Measurements from ENCODE around the gene OR10K2. TPM values are rescaled to one million over a fixed set of nuclear protein-coding genes. Genes with fewer than 3 reads are reported as not detected.
"Not testable (repeated sequence)": the region's sequence is repeated elsewhere in the genome, so short reads cannot be mapped to it uniquely, and the experiment has no call there.

Gene OR10K2
- total RNA-seq, 4 donors from 2014 or later: not detected

GRCh38 chr1:158396646-158397045 lies 29.4 kb downstream of the OR10K2 start:
- no peak for DNase-seq (ENCODE audit: low spot score in 2 of 2)
- Histone ChIP-seq H3K27ac (no peak overlapping the region), H3K27me3 (no peaks in the 10 kb centered on the region), H3K36me3 (no peaks in the 10 kb centered on the region), H3K4me1 (no peaks in the 10 kb centered on the region), H3K4me3 (no peak overlapping the region), H3K9me3 (no peaks in the 10 kb centered on the region)
- TF ChIP-seq POLR2A (IDR thresholded peaks at IDR 0.05) (no peak), EP300 (IDR thresholded peaks at IDR 0.05) (no peak)
- 84% methylated on average over 3 of the region's 3 CpGs for WGBS

- Histone ChIP-seq H3K27me3 (no peaks in the 10 kb centered on the region), H3K36me3 (no peaks in the 10 kb centered on the region), H3K4me3 (no peak overlapping the region), H3K9me3 (no peaks in the 10 kb centered on the region), H3K4me1 (no peaks in the 10 kb centered on the region), H3K27ac (no peak overlapping the region)
- DNase-seq (ENCODE audit: low spot score in 2 of 2): no peak
- TF ChIP-seq POLR2A (IDR thresholded peaks at IDR 0.05) (no peak), POLR2AphosphoS5 (IDR thresholded peaks at IDR 0.05) (no peak), EP300 (IDR thresholded peaks at IDR 0.05) (no peak)
- TF ChIP-seq, protein P1, sequence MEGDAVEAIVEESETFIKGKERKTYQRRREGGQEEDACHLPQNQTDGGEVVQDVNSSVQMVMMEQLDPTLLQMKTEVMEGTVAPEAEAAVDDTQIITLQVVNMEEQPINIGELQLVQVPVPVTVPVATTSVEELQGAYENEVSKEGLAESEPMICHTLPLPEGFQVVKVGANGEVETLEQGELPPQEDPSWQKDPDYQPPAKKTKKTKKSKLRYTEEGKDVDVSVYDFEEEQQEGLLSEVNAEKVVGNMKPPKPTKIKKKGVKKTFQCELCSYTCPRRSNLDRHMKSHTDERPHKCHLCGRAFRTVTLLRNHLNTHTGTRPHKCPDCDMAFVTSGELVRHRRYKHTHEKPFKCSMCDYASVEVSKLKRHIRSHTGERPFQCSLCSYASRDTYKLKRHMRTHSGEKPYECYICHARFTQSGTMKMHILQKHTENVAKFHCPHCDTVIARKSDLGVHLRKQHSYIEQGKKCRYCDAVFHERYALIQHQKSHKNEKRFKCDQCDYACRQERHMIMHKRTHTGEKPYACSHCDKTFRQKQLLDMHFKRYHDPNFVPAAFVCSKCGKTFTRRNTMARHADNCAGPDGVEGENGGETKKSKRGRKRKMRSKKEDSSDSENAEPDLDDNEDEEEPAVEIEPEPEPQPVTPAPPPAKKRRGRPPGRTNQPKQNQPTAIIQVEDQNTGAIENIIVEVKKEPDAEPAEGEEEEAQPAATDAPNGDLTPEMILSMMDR (IDR thresholded peaks at IDR 0.05): no peak
- WGBS: 93% methylated on average over 5 of the region's 5 CpGs
Observed at GRCh38 chr1:158393476-158393875, 32.6 kb downstream of the OR10K2 start.

- DNase-seq (ENCODE audit: low spot score in 2 of 2): no peak
- Histone ChIP-seq H3K4me3 (no peak overlapping the region), H3K4me1 (no peaks in the 10 kb centered on the region), H3K27me3 (no peaks in the 10 kb centered on the region), H3K36me3 (no peaks in the 10 kb centered on the region), H3K27ac (no peak overlapping the region), H3K9me3 (no peaks in the 10 kb centered on the region)
- TF ChIP-seq EP300 (IDR thresholded peaks at IDR 0.05) (no peak), POLR2A (IDR thresholded peaks at IDR 0.05) (no peak), POLR2AphosphoS5 (IDR thresholded peaks at IDR 0.05) (no peak)
- TF ChIP-seq, protein P1 (IDR thresholded peaks at IDR 0.05): no peak
Observed at GRCh38 chr1:158391099-158391498, 34.9 kb downstream of the OR10K2 start.

- no peaks in the 10 kb centered on the region for H3K4me1 ChIP-seq
- TF ChIP-seq POLR2AphosphoS5 (IDR thresholded peaks at IDR 0.05): no peak
- no peak for TF ChIP-seq POLR2A (IDR thresholded peaks at IDR 0.05)
- TF ChIP-seq, protein P1 (IDR thresholded peaks at IDR 0.05): no peak
- no peak for TF ChIP-seq EP300 (IDR thresholded peaks at IDR 0.05)
- no peak overlapping the region for H3K4me3 ChIP-seq
- H3K9me3 ChIP-seq: no peaks in the 10 kb centered on the region
- H3K27me3 ChIP-seq: no peaks in the 10 kb centered on the region
- no peak for DNase-seq (ENCODE audit: low spot score in 2 of 2)
- no peak overlapping the region for H3K27ac ChIP-seq
- no peaks in the 10 kb centered on the region for H3K36me3 ChIP-seq
- 49% methylated on average over 1 of the region's 1 CpG for WGBS
Observed at GRCh38 chr1:158390331-158390730, 35.7 kb downstream of the OR10K2 start.

DNA sequence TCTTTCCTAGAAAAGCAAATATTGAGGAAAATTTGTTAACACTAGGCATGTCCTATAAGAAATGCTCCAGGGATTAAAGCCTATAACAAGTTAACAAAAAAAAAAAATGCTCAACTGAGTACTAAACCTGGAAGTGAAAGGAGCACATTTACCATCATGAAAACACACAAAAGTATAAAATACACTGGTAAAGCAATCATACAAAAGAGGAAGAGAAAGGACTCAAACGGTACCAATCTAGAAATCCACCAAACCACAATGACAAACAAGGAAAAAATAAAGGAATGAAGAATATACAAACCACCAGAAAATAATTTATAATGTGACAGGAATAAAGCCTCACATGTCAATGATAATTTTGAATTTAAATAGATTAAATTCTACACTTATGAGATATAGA lies 51.2 kb downstream of the OR10K2 start:
- Histone ChIP-seq H3K4me3 (no peak overlapping the region), H3K27ac (no peak overlapping the region), H3K4me1 (no peaks in the 10 kb centered on the region), H3K27me3 (no peaks in the 10 kb centered on the region), H3K9me3 (peaks cover 9% of the 10 kb centered on the region), H3K36me3 (no peaks in the 10 kb centered on the region)
- TF ChIP-seq POLR2A (IDR thresholded peaks at IDR 0.05) (no peak), EP300 (IDR thresholded peaks at IDR 0.05) (no peak), POLR2AphosphoS5 (IDR thresholded peaks at IDR 0.05) (no peak)
- TF ChIP-seq, protein P1 (IDR thresholded peaks at IDR 0.05): no peak
- DNase-seq (ENCODE audit: low spot score in 2 of 2): no peak
- 91% methylated on average over 1 of the region's 1 CpG for WGBS

GRCh38 chr1:158374101-158374500 lies 51.9 kb downstream of the OR10K2 start:
- not testable (repeated sequence) for H3K4me1 ChIP-seq; H3K27ac ChIP-seq; H3K4me3 ChIP-seq; H3K27me3 ChIP-seq; H3K9me3 ChIP-seq; DNase-seq (ENCODE audit: low spot score in 2 of 2); H3K36me3 ChIP-seq
- 100% methylated on average over 6 of the region's 25 CpGs for WGBS
